HPDE6-E6E7 (cell line): ENCODE data around the gene UBE2J1.

Source experiments
- DNase-seq: peaks from one replicate; pipeline ENCODE4 v3.0.0; 2011; ENCODE audit warnings: missing footprints; ENCODE audit errors: extremely low spot score

Gene UBE2J1

DNA sequence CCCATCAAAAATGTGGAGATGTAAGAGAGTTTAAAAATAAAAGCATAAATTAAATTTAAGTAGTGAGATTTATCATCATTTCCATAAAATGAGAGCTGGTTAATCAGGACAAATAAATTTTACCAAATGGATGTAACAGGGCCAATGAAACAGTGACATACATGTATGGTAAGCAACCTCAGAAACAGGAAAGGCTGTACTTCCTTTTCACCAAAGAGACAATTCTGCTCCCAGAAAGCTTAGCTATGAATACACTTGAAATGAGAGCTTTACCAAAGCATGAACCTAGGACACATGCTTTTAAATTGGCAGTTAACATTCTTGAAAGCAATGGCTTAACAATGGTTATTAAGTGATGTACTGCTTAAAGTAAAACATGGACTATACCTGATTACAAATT is 12.1 kb upstream of the UBE2J1 start:
- DNase-seq: no peak

DNA sequence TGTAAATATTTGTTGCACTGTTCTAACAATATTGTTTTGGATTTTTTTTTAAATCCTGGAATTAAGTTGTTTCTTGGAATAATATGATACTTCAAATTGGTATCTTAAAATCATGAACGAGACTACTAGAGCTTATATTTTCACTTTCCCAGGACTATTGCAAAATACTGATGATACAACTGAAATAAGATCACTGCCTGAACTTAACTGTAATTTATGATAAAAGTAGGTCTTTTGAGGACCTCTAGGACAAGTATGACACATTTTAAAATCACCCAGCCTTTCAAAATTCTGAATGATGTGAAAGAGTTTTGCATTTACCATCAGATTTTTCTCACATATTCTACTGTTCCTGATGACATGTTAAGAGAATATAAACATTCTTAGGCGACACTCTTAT is 8.6 kb upstream of the UBE2J1 start:
- no peak for DNase-seq

DNA sequence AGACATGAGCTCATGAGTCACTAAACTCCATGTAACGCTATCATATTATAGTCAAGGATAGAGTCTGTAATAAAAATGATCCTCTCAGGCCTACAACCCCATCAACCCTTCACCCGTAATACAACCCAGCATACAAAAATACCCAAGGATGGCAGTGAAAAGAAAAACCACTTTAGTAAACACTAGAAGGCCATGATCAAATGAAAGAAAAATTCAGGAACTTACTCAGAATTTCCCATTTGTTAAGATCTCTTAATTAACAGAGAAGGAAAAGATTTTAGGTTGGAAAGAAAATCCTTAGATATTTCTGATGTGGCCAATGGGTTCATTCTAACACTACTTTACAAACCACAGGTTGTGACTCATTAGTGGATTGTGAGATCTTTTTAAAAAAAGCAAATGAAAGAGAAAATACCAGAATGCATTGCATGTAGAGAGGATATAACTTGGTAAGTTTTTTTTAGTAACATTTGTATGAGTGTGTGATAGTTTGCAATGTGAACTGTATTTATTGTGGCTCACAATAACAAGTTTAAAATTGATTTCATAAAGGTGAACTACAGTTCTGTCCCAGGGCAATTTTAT is 8.0 kb upstream of the UBE2J1 start:
- DNase-seq: no peak

DNA sequence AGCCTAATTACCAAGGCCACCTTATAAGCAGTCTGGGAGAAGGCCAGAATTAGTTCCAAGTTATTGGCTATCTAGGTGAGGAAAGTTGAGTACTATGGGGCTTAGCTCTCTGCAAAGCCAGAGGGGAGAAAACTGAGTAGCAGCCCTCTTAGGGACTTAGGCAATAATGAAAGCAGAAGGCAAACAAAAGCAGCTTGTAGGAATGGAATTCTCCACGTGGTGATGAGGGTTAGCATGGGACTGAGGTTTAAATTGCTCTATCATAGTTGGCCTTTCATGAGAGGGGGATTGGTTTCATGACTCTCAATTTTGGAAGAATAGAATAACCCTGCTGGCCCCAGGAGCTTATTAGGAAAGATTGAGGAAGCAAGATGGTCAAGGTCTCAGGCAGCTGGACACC is 7.0 kb upstream of the UBE2J1 start:
- no peak for DNase-seq

DNA sequence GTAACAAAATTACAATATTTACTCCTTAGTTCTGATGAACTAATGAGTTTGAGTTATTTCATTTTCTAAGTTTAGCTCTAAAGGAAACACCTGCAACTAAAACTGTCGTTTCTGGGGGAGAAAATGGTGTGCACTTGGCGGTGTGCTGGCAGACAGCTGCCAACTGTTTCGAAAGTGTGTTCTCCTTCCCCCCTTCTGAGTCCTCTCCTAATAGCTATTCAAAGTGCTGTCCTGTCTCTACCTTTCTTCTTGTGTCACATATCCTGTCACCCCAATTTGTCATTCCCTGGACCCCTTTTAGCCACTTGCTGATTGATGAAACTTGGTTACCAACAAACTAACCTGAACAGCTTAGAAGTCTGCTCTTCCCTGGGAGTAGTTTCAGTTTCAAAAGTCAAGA is 4.9 kb upstream of the UBE2J1 start:
- DNase-seq: no peak

DNA sequence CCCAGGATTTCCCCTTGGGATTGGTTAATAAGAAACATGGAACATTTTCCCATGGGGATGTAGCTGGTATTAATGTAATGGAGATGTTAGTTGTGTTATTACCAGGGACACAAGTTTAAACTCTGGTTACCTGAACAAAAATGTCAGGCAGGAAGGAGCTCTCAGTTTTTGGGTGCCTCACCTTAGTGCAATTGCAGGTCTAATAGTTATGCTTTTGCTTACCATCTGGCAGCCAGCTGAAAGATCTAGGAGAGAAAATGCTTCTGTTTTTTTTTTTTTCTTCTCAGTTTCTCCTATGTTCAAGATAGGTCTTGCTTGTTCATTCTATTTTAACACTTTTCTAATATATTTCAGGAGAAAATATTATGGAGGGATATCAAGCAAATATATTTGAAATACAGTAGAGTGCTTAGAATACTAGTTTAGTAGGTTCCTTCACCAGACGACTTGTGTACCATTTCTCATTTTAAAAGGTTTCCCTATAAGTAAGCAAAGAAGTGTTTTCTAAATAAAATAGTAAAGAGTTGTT is 4.2 kb upstream of the UBE2J1 start:
- DNase-seq: no peak

DNA sequence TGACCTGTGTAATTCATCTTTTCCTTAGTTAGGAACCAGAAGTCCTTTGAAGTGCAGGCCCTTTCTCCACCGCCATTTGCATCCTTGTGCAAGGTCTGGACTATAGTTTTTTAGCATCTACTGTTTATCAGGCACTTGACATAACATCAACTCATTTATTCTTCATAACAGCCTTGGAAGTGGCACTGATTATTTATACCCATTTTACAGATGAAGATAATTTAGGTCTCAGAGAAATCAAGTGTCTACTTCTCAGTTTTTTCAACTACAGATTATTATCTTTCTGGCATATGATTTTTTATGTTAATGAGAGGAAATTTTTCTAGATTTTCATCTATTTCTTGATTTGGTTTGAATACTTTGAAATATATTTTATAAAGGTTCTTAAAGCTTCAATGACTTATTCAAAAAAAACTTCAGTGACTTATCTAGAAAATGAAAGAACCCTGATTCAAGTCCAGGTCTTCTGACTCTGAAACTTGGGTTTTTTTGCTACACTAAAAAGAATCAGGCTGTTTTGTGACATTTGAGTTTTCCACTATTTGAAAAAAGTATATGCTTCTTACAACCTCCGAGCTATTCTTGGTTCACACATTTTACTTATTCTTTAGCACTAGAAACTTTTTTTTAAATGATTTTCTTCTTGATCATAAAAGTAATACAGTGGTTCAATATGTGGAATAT is 3.1 kb upstream of the UBE2J1 start:
- no peak for DNase-seq

DNA sequence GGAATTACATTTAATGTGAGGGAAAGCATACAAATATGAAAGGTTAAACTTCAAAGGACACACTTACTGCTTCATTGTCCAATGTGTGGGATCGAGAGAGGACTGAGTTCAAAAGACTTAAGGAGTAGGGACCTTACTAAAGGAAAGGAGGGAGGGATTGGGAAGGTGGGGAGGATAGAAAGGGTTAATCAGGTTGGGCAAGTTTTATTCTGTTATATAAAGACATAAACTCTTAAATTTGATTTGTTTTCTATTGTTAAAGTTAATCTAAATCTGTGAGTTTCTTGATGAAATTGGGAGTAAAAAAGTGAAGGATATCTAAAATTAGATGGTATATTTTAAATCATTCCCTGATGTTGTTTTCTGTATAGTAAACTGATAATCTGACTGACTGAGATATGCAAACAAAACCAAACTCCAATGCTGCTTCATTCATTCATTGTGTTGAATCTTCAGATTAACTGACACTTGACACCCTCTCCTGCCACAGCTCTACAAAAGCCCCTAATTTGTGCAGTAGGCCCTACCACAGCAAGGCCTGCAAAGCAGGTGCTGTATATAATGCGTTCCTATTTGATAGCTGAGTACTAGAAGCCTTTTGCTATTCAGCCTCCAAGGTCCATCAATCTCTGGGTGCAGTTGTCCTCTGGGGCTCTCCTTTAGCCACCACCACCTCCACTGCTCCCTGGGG is 1.3 kb upstream of the UBE2J1 start:
- DNase-seq: no peak

DNA sequence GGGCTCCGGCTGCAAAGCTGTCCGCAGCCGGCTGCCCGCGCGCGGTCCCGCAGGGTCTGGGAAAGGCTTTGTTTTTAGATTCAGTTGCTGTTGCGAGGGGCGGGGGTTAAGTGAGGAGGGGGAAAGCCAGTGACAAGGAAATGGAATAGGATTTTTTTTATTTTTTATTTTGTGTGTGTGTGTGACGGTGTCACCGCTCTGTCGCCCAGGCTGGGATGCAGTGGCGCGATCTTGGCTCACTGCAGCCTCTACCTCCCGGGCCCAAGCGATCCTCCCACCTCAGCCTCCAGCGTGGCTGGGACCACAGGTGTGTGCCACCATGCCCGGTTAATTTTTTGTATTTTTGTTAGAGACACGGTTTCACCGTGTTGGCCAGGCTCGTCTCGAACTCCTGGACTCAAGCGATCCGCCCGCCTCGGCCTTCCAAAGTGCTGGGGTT is 615 bp upstream of the UBE2J1 start:
- DNase-seq: no peak

DNA sequence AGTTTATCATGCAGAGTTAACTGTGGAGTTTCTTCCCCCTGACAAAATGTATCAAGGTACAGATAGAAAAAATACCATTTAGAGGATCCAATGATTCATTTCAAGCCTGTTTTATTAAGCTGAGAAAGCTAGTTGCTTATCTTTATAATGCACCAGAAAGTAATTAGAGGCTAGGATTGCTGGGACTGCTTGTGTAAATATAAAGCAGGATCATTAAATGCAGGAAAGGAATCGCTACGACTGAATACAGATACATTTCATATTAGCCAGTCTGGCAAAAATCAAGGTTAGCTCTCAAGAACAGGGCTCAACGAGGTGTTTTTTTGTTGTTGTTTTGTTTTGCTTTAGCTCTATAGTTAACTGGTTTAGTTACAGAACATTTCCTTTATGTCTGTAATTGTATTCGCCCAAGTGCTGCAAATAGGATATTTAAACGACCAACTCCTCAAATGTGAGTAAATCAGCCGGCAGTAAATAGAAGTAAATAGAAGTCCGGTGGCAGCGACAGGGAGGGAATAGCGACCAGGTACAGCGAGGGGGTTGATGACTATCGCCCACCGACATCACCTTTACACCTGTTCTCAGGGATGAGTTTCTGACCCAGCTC is 748 bp downstream of the UBE2J1 start:
- DNase-seq: no peak

DNA sequence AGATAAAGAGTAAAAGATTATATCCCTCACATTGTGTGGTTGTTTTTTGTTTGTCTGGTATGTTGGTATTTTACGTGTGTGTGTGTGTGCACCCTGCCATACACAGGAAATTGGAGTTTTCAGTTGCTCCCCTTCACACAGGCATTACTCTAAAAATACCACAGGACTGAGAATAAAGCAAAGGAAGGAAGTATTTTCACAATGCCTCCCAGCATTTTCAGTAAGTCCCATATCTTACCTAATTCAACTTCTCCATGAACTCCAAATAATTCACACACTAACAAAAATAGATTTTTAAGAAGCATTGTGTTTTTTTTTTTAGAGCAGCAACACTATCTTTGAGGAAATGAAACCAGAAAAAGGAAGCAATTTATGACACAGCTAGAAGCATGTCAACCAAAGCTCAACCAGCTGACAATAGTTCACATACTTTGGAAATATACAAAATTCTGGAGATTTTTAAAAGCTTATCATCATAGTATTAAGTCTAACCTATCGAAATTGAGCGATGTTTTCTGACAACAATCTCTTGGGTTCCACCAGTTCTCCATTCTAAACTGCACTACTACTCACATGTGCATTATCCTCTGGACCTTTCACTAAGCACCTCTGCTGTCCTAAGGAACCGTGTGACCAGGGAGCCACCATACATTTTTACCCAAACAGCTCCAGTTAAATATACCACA is 2.1 kb downstream of the UBE2J1 start:
- no peak for DNase-seq

DNA sequence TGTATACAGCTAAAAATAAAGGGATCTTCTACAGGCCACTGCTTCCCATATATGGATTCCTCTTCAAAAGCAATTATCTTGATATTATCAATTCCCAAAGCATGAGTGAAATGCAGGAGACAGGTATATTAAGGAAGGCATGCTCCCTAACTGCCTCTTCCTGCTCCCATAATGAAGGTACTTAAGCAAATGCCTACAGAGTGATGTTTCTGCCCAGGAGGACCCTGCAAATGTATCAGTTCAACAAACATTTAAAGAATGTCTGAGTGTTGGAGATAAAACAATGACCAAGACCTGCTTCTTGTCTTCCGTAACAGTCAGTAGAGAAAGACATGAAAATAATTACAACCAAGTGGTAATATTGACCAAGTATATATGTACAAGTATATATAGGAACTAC is 4.2 kb downstream of the UBE2J1 start:
- DNase-seq: no peak

DNA sequence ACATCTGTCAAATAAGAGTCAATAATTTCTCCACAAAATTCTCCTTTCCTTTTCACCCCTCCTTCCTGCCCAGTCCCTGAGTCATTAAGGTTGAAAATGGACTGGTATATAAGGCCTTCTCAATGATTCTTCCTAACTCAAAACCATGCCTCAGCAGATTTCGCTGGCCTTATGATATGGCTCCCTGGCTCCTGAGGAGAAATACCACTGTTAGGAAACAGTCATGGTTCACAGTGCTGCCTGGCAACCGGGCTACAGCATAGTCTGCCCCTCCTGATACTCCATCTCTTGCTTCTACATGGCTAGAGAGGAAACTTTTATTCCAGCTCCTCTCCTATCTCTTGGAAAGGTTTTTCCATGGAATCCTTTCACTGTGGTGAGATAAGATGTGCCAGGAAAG is 4.7 kb downstream of the UBE2J1 start:
- no peak for DNase-seq

DNA sequence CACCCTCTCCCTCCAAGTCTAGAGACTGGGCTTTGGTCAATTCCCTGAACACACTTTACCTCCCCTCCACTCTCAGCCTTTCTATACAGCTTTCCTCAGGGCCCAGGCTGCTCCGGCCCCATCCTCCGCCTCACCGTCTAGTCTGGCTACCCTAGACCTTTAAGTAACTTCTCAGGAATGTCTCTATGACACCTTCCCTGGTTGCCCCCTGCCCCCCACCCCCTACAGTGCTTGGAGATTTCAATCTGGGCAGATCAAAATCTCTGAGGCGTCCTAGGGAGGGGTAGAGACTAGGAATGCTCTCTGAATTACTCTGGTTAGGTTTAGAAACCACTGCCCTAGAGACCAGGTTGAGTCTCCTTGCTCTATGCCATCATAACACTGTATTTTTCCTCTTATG is 6.1 kb downstream of the UBE2J1 start:
- DNase-seq: no peak

DNA sequence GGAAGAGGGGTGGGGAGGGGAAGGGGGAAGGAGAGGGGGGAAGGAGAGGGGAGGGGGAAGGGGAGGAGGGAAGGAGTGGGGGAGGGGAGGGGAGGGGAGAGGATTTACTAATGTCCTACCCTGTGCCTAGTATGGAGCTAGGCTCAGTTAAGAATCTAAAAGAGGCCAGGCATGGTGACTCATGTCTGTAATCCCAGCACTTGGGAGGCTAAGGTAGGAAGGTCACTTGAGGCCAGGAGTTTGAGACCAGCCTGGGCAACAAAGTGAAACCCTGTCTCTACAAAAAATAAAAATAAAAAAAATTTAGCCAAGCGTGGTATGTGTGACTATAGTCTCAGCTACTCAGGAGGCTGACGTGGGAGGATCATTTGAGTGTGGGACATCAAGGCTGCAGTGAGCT is 13.0 kb downstream of the UBE2J1 start:
- DNase-seq: no peak

DNA sequence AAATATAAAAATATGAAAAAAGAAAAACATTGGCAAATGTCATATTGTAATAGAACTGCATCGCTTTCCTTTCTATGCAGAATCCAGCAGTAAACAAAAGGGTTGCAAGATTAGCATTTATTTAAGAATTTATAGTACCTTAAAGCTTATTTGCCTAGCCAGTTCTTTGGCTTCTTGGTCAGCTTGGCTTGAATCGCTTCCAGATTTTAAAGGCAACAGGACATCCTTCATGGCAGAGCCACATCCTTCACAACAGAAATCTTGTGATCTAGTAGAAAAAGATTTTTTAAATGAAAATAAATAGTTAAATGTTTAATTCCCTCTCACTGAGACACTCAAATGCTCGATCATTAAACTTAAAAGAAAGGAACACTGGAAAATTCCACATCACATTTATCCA is 17.4 kb downstream of the UBE2J1 start:
- DNase-seq: no peak

DNA sequence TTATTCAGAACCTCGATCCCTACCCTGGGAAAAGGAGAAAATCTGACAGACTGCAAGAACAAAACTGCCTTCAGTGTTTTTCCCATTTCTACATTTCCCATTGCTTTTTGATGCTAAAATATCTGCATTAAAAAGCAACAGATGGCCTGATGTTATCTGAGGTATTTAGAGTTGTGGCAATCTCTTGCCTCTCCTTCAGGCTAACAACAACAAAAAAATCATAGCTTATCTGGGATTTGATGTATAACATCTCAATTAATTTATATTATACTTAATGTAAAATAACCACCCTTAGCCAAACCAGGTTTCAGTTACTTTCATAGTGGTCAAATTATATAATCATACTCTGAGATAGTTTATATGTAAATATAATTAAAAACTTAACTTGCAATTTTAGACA is 21.6 kb downstream of the UBE2J1 start:
- no peak for DNase-seq

DNA sequence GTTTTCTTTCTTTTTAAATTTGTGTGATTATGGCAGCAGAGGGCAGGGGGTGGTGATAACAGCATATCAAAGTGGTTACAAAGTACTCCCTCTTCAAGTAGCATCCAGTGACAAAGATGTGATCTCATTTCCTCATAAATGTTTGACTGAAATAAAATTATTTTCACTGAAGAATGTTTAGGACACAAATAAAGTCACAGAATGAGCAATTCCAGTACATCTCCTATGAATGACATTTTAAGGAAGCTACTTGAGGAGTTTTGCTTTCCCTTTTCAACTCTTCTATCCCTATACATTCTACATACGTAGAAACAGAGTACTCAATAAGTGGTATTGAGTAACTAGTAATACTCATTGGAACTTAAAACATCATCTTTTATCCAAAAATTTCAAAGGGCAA is 23.5 kb downstream of the UBE2J1 start:
- no peak for DNase-seq

DNA sequence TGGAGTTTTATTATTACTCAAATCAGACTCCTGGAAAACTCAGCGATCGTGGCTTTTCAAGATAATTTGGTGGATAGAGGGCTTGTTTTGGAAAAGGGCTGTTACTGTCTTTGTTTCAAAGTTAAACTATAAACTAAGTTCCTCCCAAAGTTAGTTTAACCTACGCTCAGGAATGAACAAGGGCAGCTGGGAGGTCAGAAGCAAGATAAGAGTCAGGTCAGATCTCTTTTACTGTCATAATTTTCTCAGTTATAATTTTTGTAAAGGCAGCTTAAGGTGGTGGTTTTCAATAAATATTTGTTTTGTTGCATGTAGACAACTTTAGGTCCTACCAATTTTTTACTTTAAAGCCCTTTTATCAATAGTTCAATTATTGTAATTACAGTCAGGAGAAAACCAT is 28.2 kb downstream of the UBE2J1 start:
- no peak for DNase-seq

DNA sequence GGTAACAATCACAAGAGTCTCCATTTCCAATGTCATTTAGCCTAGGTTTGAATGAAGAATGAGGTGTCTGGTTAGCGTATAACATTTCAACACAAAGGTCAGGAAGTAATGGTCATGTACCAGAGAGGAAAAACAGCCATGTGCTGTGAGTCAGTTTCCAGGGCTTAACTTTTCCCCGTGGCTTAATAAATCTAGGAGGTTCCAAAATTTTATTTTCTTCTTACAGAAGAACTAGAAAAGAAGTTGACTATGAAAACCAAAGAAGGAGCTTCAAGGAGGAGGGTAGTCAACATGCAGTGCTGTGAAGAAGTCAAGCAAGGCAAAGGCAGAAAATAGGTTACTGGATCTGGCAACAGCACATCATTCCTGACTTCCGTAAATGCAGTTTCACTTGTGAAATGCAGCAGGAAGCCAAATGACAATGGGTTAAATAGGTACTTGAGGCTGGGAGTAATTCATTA is 29.0 kb downstream of the UBE2J1 start:
- no peak for DNase-seq

DNA sequence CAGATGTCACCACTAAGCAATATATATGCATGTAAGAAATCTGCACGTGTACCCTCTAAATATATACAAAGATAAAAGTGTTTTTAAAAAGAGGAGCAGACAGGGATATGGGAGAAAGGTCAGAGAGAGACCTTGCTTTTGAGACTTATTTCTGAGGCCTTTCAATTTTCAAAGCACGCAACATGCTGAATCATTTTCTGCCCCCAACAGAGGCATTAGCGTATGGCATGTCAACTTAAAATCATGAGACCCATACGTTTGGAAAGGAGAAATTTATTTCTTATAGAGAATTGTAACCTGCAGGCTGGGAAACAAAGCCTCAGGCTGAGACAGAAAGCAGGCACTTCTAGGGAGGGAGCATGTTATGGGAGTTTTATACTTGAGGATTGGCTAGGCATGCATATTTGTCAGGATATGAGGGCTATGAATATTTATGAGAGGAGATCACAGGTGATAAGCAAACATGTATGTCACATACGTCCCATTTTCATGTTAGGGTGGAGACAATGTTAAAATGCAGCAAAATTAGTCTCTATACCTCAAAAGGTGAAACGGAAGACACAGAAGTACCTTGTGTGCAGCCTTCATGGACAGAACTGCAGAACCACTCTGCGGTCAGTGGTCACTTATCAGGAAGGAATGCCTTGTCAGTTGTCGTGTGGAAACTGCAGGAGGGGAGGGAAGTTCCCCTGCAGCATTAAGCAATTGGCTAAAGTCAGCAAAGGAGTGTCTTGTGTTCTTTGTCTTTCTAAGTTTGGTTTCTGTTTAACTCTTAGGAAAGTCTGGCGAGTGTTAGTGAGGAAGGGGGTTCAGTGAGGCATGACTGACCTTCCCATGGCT is 31.2 kb downstream of the UBE2J1 start:
- no peak for DNase-seq
